ENCODE results near the gene ADAMTS17. TPM values are rescaled to one million over a fixed set of nuclear protein-coding genes. Genes with fewer than 3 reads are reported as not detected.

The ADAMTS17 gene
- total RNA-seq, 1 donor, result 7.6 TPM

DNA sequence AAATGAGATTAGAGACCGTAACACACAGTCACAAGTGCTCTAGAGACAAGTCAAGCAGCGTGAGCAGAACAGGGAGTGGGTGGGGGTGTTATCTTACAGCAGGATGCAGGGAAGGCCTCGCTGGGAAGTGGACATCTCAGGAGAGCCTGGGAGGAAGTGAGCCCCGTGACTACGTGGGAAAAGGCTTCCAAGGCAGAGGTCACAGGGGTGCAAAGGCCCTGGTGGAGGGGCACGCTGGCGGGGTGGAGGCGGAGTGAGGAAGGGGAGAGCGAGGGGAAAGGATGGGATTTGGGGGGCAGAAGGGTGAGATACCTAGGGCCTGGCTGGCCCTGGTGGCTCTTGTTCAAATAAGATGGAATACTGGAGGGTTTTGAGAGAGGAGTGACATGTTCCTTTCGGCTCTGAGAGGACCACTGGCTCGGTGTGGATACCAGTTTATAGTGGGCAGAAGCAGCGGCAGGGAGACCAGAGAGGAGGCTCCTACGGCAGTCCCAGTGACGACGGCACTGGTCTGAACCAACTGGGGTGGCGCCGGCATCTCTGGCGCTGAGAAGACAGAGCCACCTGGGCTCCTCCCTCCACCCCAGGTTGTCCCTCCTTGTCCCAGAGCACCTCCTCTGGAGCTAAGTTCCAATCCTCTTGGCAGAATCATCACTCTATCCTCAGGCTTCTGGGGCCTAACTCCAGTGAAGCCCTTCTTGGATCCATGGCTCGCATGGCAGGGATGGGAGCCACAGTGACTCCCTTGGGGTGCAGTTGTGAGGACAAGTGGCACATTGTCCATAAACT is 342.3 kb downstream of the ADAMTS17 start:
- Histone ChIP-seq H3K9me3 (ENCODE audit: low read depth, low read length) (no peaks in the 10 kb centered on the region), H3K4me1 (ENCODE audit: insufficient read depth, low read length) (no peaks in the 10 kb centered on the region), H3K4me3 (ENCODE audit: low read length) (no peak overlapping the region), H3K27me3 (ENCODE audit: insufficient read depth, low read length) (no peaks in the 10 kb centered on the region)

DNA sequence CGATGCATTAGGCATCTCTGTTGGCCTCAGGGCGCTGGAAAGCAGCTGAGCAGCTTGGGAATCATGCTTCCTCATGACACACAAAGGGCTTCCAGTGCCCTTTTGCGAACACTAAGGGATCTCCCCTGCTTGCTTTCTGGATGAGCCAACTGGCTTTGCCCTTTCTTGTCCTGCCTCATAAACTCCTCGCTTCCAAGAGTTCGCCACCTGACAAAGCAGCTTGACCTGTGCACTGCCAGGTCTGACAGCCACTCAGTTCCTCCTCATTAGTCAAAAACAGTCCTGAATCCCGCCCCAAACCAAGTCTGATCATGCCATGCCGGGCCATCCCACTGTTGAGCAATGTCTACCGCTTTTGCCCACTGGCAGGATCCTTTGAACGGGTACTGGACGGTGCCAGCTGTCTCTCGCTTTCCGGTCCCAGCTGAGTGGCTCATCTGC is 343.1 kb downstream of the ADAMTS17 start:
- Histone ChIP-seq H3K27me3 (ENCODE audit: insufficient read depth, low read length) (no peaks in the 10 kb centered on the region), H3K4me1 (ENCODE audit: insufficient read depth, low read length) (no peaks in the 10 kb centered on the region), H3K4me3 (ENCODE audit: low read length) (no peak overlapping the region), H3K9me3 (ENCODE audit: low read depth, low read length) (no peaks in the 10 kb centered on the region)

DNA sequence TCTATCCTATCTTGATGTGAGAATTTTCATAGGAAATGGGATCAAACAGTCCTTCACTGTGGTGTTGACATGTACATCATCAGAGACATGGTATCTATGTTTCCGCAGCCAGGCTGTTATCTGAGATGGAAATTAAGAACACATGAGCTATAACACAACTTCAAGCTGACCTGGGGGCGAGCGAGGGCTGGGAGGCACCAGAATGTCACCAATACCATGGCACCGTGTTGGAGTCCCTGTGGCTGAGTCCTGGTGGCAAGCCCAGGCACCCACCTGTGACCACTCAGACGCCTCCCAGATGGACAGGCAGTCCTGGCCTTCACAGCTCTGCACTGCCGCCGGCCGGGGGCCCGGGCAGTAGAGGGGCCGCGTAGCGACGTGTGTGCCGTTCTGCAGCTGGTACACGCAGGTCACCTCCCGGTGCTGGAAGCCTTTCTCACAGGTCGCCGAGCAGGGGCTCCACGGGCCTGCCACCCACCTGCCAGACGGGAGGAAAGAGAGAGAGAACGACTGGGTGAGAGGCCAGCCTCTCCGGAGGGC is 344.6 kb downstream of the ADAMTS17 start:
- Histone ChIP-seq H3K4me1 (ENCODE audit: insufficient read depth, low read length) (no peaks in the 10 kb centered on the region), H3K9me3 (ENCODE audit: low read depth, low read length) (no peaks in the 10 kb centered on the region), H3K27me3 (ENCODE audit: insufficient read depth, low read length) (no peaks in the 10 kb centered on the region), H3K4me3 (ENCODE audit: low read length) (no peak overlapping the region)

DNA sequence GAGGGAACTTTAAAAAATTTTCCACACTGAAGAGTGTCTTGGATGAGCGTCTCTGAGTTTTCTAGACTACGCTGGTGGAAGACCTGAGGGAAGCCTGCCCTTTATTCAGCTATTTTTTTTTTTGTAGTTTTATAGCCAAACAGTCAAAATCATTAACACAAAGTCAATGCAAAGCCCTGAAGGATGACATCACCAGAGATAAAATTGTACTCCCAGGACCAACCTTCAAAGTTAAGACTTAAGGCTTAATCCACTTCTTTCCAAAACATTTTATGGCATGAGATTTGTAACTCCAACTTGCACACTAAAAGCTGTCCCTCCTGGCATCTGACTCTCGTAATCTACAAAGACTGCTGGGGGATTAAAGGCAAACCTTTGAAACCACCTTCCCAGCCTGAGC is 345.1 kb downstream of the ADAMTS17 start:
- Histone ChIP-seq H3K4me1 (ENCODE audit: insufficient read depth, low read length) (no peaks in the 10 kb centered on the region), H3K9me3 (ENCODE audit: low read depth, low read length) (no peaks in the 10 kb centered on the region), H3K27me3 (ENCODE audit: insufficient read depth, low read length) (no peaks in the 10 kb centered on the region), H3K4me3 (ENCODE audit: low read length) (no peak overlapping the region)

GRCh38 chr15:99995543-99995942 is 346.2 kb downstream of the ADAMTS17 start:
- H3K4me3 ChIP-seq (ENCODE audit: low read length), result no peak overlapping the region
- no peaks in the 10 kb centered on the region for H3K27me3 ChIP-seq (ENCODE audit: insufficient read depth, low read length)
- no peaks in the 10 kb centered on the region for H3K4me1 ChIP-seq (ENCODE audit: insufficient read depth, low read length)
- no peaks in the 10 kb centered on the region for H3K9me3 ChIP-seq (ENCODE audit: low read depth, low read length)

GRCh38 chr15:99994849-99995248 is 346.9 kb downstream of the ADAMTS17 start:
- Histone ChIP-seq H3K9me3 (ENCODE audit: low read depth, low read length) (no peaks in the 10 kb centered on the region), H3K4me1 (ENCODE audit: insufficient read depth, low read length) (no peaks in the 10 kb centered on the region), H3K27me3 (ENCODE audit: insufficient read depth, low read length) (no peaks in the 10 kb centered on the region), H3K4me3 (ENCODE audit: low read length) (no peak overlapping the region)

DNA sequence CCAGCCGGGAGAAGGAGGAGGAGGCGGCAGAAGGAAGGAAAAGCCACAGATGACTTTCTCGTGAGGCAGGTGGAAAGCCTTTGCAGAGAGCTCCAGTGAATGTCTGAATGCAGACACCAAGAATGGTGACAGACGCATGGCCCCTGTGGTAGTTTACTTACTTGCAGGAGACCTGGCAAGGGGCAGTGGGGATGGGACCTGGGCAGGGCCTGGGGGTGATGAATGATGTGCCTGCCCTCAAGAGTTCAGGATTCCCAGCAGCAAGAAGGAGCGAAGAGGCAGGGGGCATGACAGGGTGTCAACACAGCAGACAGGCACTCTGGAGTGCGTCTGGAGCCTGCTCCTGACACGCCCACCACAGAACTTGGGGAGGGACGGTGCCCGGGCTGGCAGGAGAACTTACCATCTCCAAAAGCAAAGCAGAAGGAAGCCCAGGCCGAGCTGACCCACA is 348.1 kb downstream of the ADAMTS17 start:
- Histone ChIP-seq H3K4me3 (ENCODE audit: low read length) (no peak overlapping the region), H3K9me3 (ENCODE audit: low read depth, low read length) (no peaks in the 10 kb centered on the region), H3K27me3 (ENCODE audit: insufficient read depth, low read length) (no peaks in the 10 kb centered on the region), H3K4me1 (ENCODE audit: insufficient read depth, low read length) (no peaks in the 10 kb centered on the region)

DNA sequence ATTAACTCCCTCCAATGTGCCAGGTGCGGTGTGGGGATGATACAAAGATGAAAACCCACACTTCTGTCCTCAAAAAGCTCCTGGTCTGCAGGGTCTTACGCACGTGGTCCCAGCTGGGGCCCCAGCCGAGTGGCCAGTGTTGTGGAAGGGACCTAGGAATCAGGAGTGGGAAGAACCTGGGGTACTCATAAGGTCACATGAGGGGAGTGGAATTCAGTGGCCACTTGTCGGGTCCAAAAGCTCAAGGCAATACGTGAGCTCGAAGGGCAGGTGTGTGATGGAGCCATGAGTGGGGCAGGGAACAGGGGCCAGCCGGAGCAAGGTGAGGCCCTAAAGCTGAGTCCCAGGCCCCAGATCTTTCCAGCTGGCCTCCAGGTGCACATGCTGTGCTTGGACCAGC is 348.5 kb downstream of the ADAMTS17 start:
- no peak overlapping the region for H3K4me3 ChIP-seq (ENCODE audit: low read length)
- H3K9me3 ChIP-seq (ENCODE audit: low read depth, low read length), result no peaks in the 10 kb centered on the region
- no peaks in the 10 kb centered on the region for H3K27me3 ChIP-seq (ENCODE audit: insufficient read depth, low read length)
- H3K4me1 ChIP-seq (ENCODE audit: insufficient read depth, low read length), result no peaks in the 10 kb centered on the region

DNA sequence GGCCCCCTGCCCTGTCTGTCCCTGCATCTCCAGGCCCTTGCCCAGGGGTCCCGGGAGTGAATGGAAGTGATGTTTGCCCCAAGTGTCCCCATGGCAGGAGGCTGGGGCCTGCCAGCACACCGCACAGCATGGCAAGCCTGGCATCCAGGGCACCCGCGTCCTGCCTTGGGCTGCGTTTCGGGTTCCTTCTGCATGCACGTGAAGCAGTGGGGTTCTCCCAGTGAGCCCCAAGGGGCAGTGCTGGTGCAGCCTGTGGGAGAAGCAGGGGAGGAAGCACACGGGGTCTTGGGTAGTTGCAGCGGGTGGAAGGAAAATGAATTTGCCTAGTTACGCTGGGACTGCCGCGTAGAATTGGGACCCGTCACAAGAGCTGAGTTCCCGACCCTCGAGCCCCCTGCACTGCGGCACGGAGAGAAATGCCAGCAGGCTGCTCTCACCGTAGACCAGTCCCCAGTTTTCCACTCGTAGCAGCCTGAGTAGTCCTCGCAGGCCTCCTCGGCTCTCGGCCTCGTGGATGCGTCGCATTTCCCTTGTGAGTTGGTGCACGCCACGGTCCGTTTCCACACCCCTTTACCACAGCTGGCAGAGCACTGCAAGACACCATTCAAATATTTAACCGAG is 349.1 kb downstream of the ADAMTS17 start:
- Histone ChIP-seq H3K4me1 (ENCODE audit: insufficient read depth, low read length) (no peaks in the 10 kb centered on the region), H3K9me3 (ENCODE audit: low read depth, low read length) (no peaks in the 10 kb centered on the region), H3K27me3 (ENCODE audit: insufficient read depth, low read length) (no peaks in the 10 kb centered on the region), H3K4me3 (ENCODE audit: low read length) (no peak overlapping the region)

GRCh38 chr15:99989095-99989494 is 352.7 kb downstream of the ADAMTS17 start:
- H3K4me1 ChIP-seq (ENCODE audit: insufficient read depth, low read length), result no peaks in the 10 kb centered on the region
- no peaks in the 10 kb centered on the region for H3K9me3 ChIP-seq (ENCODE audit: low read depth, low read length)
- no peaks in the 10 kb centered on the region for H3K27me3 ChIP-seq (ENCODE audit: insufficient read depth, low read length)
- H3K4me3 ChIP-seq (ENCODE audit: low read length), result no peak overlapping the region

DNA sequence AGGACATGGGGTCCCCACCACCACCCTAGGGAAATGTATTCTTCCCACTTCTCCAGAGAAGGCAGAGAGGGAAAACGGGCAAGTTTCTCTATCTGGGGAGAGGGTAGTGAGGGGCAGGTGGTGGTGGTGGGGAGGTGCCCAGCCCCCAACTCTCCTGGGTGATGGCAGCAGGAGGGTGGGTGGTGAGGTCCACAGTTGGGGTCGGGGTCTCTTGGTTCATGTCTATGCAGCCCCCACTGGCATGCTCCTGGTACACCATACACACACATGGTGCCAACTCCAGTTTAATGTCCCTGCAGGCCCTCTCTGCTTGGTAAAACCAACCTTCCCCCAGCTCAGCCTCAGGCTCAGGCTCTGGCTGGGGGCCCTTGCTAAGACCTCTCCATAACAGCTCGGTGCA is 354.1 kb downstream of the ADAMTS17 start:
- Histone ChIP-seq H3K27me3 (ENCODE audit: insufficient read depth, low read length) (peaks cover 4% of the 10 kb centered on the region), H3K4me3 (ENCODE audit: low read length) (no peak overlapping the region), H3K4me1 (ENCODE audit: insufficient read depth, low read length) (no peaks in the 10 kb centered on the region), H3K9me3 (ENCODE audit: low read depth, low read length) (no peaks in the 10 kb centered on the region)

GRCh38 chr15:99987119-99987506 is 354.7 kb downstream of the ADAMTS17 start:
- Histone ChIP-seq H3K4me1 (ENCODE audit: insufficient read depth, low read length) (no peaks in the 10 kb centered on the region), H3K4me3 (ENCODE audit: low read length) (no peak overlapping the region), H3K9me3 (ENCODE audit: low read depth, low read length) (no peaks in the 10 kb centered on the region), H3K27me3 (ENCODE audit: insufficient read depth, low read length) (peaks cover 4% of the 10 kb centered on the region)

GRCh38 chr15:99986297-99987118 is 355.3 kb downstream of the ADAMTS17 start:
- H3K4me1 ChIP-seq (ENCODE audit: insufficient read depth, low read length), result no peaks in the 10 kb centered on the region
- no peaks in the 10 kb centered on the region for H3K9me3 ChIP-seq (ENCODE audit: low read depth, low read length)
- no peak overlapping the region for H3K4me3 ChIP-seq (ENCODE audit: low read length)
- H3K27me3 ChIP-seq (ENCODE audit: insufficient read depth, low read length), result peaks cover 4% of the 10 kb centered on the region

DNA sequence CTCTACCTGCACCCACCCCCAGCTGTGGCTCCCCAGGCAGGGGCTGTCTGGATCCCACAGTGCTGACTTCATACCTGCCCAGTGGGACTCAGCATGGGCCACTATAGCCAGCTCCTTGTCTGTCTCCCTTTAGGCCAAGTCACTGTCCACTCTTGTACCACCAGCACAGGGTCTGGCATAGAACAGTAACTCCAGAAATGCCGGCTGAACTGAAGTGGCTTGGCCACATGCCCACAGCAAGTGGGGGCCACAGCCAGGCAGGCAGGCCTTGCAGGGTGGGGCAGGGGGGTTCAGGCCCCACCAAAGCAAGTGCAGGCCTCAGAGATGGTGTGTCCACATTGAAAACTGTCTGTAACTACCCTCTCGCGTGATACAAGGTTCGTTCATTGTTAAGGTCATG is 355.9 kb downstream of the ADAMTS17 start:
- Histone ChIP-seq H3K27me3 (ENCODE audit: insufficient read depth, low read length) (peaks cover 4% of the 10 kb centered on the region), H3K4me1 (ENCODE audit: insufficient read depth, low read length) (no peaks in the 10 kb centered on the region), H3K4me3 (ENCODE audit: low read length) (no peak overlapping the region), H3K9me3 (ENCODE audit: low read depth, low read length) (no peaks in the 10 kb centered on the region)
